MM.1S (cell line): ENCODE results near the gene PCYT1B.

Experiments
- CTCF ChIP-seq: fragments of 300-600 bp; sonication (generic); IDR thresholded peaks from 2 replicates; pipeline ENCODE4 v1.5.1; 2016; ENCODE audit warnings: antibody characterized with exemption, low read length, mixed read lengths
- EZH2 ChIP-seq: fragments of 300-600 bp; sonication (generic); optimal IDR thresholded peaks from 2 replicates; pipeline ENCODE3; 2017; ENCODE audit warnings: low read depth, mild to moderate bottlenecking, antibody characterized with exemption, low read length, mixed read lengths
- EZH2phosphoT487 ChIP-seq: fragments of 300-600 bp; sonication (generic); IDR thresholded peaks from 2 replicates; pipeline ENCODE4 v1.6.1; 2018; ENCODE audit warnings: antibody characterized with exemption, low read length

DNA sequence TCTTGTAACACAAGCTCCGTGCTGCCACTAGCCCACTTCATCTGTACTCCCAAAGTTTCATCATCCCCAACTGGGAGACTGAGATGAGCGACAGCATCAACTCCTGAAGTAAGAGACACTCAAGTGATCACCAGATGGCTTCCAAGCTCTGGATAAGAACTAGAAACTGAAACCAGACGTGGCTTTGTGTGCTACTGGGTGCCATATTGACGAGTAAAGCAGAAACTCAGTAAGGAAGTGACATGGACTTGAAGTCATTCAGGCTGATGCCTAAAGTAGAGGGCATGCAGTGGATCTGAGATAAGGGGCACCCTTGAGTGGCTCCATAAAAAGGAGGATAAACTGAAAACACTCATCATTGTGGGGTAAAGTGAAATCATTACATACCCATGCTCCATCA lies 72.4 kb downstream of the PCYT1B start:
- TF ChIP-seq CTCF, result no peak
- TF ChIP-seq EZH2, result no peak
- no peak for TF ChIP-seq EZH2phosphoT487
